Activated CD4-positive, alpha-beta memory T cell treated with anti-CD3 and anti-CD28 coated beads, Interleukin-2, amount 10 ng/mL, durations not matched to agents 7 days and 5 days (primary cell): ENCODE results near the gene CFAP43. TPM values are rescaled to one million over a fixed set of nuclear protein-coding genes. Genes with fewer than 3 reads are reported as not detected.
"Not testable (repeated sequence)": the region's sequence is repeated elsewhere in the genome, so short reads cannot be mapped to it uniquely, and the experiment has no call there.

Experiments used
- CTCF ChIA-PET: fragments of 350-600 bp; sonication (Branson Sonifier 250); formaldehyde crosslinking; loops from one replicate; lab custom pipeline; 2021; ENCODE audit warnings: antibody characterized with exemption, inconsistent platforms; lab: Charles Lee
- POLR2A ChIA-PET: fragments of 350-600 bp; sonication (Branson Sonifier 250); formaldehyde crosslinking; loops from one replicate; lab custom pipeline; 2021; ENCODE audit warnings: antibody characterized with exemption; lab: Charles Lee
- DNase-seq: peaks from one replicate; pipeline ENCODE4 v3.0.0-alpha.2; 2020
- H3K27ac Mint-ChIP-seq: one replicate; pipeline ENCODE4 v1.8.0; 2021; ENCODE audit warnings: mild to moderate bottlenecking, mixed read lengths
- H3K27me3 Mint-ChIP-seq: one replicate; pipeline ENCODE4 v1.8.0; 2021; ENCODE audit warnings: mixed read lengths
- H3K36me3 Mint-ChIP-seq: one replicate; pipeline ENCODE4 v1.8.0; 2021; ENCODE audit warnings: low read depth, mixed read lengths
- H3K4me1 Mint-ChIP-seq: one replicate; pipeline ENCODE4 v1.8.0; 2021; ENCODE audit warnings: mixed read lengths
- H3K4me3 Mint-ChIP-seq: one replicate; pipeline ENCODE4 v1.8.0; 2021; ENCODE audit warnings: mild to moderate bottlenecking, mixed read lengths
- H3K9me3 Mint-ChIP-seq: one replicate; pipeline ENCODE4 v1.8.0; 2021; ENCODE audit warnings: mixed read lengths
- total RNA-seq, 2 experiments: library from RNA; stranded (reverse); gene quantifications; one replicate each; pipeline ENCODE4 v1.2.3, GENCODE V29; 2021

CFAP43 gene
- total RNA-seq, 2 experiments from 2014 or later, result 0.18 to 0.25 TPM

- Mint-ChIP-seq H3K27me3 (peaks cover 29% of the 10 kb centered on the region), H3K27ac (peak overlapping the region; percentile 82), H3K4me1 (peaks cover 26% of the 10 kb centered on the region), H3K36me3 (peaks cover 9% of the 10 kb centered on the region), H3K4me3 (peak overlapping the region; percentile 25), H3K9me3 (peaks cover 7% of the 10 kb centered on the region)
- peak; percentile 32 for DNase-seq
- ChIA-PET CTCF (interaction anchor here (1.0 to 2.0 kb wide), 3 partner anchors 27 to 126 kb away, joined by 3 to 13 read pairs (median 6); no protein-coding TSS in a partner anchor), POLR2A (interaction anchor here (0.6 to 2.7 kb wide), 5 partner anchors 9 to 28 kb away, joined by 3 to 11 read pairs (median 8); partner anchors contain the start of gene CFAP43)
Observed at GRCh38 chr10:104246976-104247375, 14.8 kb upstream of the CFAP43 start.

GRCh38 chr10:104245066-104245632, 13.0 kb upstream of the CFAP43 start:
- ChIA-PET CTCF (interaction anchor here (1.1 kb wide), 1 partner anchor 29 kb away, joined by 3 read pairs; no protein-coding TSS in a partner anchor), POLR2A (interaction anchor here (1.0 to 1.3 kb wide), 2 partner anchors 8 to 24 kb away, joined by 3 read pairs; partner anchors contain the start of gene GSTO2)
- Mint-ChIP-seq H3K27me3 (peaks cover 30% of the 10 kb centered on the region), H3K4me1 (peaks cover 25% of the 10 kb centered on the region), H3K9me3 (peaks cover 7% of the 10 kb centered on the region), H3K27ac (no peak overlapping the region), H3K36me3 (peaks cover 9% of the 10 kb centered on the region), H3K4me3 (no peak overlapping the region)
- DNase-seq, result no peak

- POLR2A ChIA-PET, result no interaction called here
- H3K4me1 Mint-ChIP-seq, result peaks cover 25% of the 10 kb centered on the region
- H3K27ac Mint-ChIP-seq, result no peak overlapping the region
- CTCF ChIA-PET, result no interaction called here
- no peak for DNase-seq
- peaks cover 7% of the 10 kb centered on the region for H3K9me3 Mint-ChIP-seq
- H3K4me3 Mint-ChIP-seq, result no peak overlapping the region
- peaks cover 9% of the 10 kb centered on the region for H3K36me3 Mint-ChIP-seq
- peaks cover 31% of the 10 kb centered on the region for H3K27me3 Mint-ChIP-seq
Observed at GRCh38 chr10:104243512-104243911, 11.3 kb upstream of the CFAP43 start.

GRCh38 chr10:104243009-104243408, 10.8 kb upstream of the CFAP43 start:
- H3K27ac Mint-ChIP-seq, H3K4me3 Mint-ChIP-seq, H3K9me3 Mint-ChIP-seq, H3K36me3 Mint-ChIP-seq, DNase-seq, POLR2A ChIA-PET: not testable (repeated sequence)
- Mint-ChIP-seq H3K27me3 (peaks cover 30% of the 10 kb centered on the region), H3K4me1 (peaks cover 22% of the 10 kb centered on the region)
- CTCF ChIA-PET, result interaction anchor here (1.5 to 2.2 kb wide), 2 partner anchors 32 to 48 kb away, joined by 4 to 6 read pairs; no protein-coding TSS in a partner anchor

- H3K27me3 Mint-ChIP-seq, result peaks cover 32% of the 10 kb centered on the region
- peaks cover 7% of the 10 kb centered on the region for H3K9me3 Mint-ChIP-seq
- no peak overlapping the region for H3K4me3 Mint-ChIP-seq
- peaks cover 18% of the 10 kb centered on the region for H3K4me1 Mint-ChIP-seq
- H3K36me3 Mint-ChIP-seq, result peaks cover 9% of the 10 kb centered on the region
- DNase-seq, result no peak
- ChIA-PET CTCF (interaction anchor here (0.6 to 2.2 kb wide), 3 partner anchors 32 to 79 kb away, joined by 4 to 6 read pairs (median 5); no protein-coding TSS in a partner anchor), POLR2A (no interaction called here)
- H3K27ac Mint-ChIP-seq, result no peak overlapping the region
Observed at GRCh38 chr10:104242545-104242944, 10.4 kb upstream of the CFAP43 start.

GRCh38 chr10:104240078-104240477, 7.9 kb upstream of the CFAP43 start:
- Mint-ChIP-seq H3K36me3 (peaks cover 5% of the 10 kb centered on the region), H3K4me3 (no peak overlapping the region), H3K9me3 (peaks cover 13% of the 10 kb centered on the region), H3K4me1 (no peaks in the 10 kb centered on the region), H3K27ac (no peak overlapping the region), H3K27me3 (peaks cover 54% of the 10 kb centered on the region)
- ChIA-PET CTCF (no interaction called here), POLR2A (no interaction called here)
- no peak for DNase-seq

- H3K27me3 Mint-ChIP-seq, result peaks cover 58% of the 10 kb centered on the region
- H3K27ac Mint-ChIP-seq, result no peak overlapping the region
- peaks cover 2% of the 10 kb centered on the region for H3K36me3 Mint-ChIP-seq
- ChIA-PET CTCF (no interaction called here), POLR2A (no interaction called here)
- peaks cover 15% of the 10 kb centered on the region for H3K4me1 Mint-ChIP-seq
- DNase-seq, result no peak
- no peak overlapping the region for H3K4me3 Mint-ChIP-seq
- H3K9me3 Mint-ChIP-seq, result peaks cover 12% of the 10 kb centered on the region
Observed at GRCh38 chr10:104235801-104236200, 3.6 kb upstream of the CFAP43 start.

- DNase-seq, result no peak
- peaks cover 17% of the 10 kb centered on the region for H3K4me1 Mint-ChIP-seq
- ChIA-PET CTCF (no interaction called here), POLR2A (no interaction called here)
- peaks cover 52% of the 10 kb centered on the region for H3K27me3 Mint-ChIP-seq
- H3K9me3 Mint-ChIP-seq, result peaks cover 12% of the 10 kb centered on the region
- H3K4me3 Mint-ChIP-seq, result no peak overlapping the region
- peaks cover 2% of the 10 kb centered on the region for H3K36me3 Mint-ChIP-seq
- no peak overlapping the region for H3K27ac Mint-ChIP-seq
Observed at GRCh38 chr10:104234934-104235333, 2.8 kb upstream of the CFAP43 start.

- H3K4me3 Mint-ChIP-seq, result peak overlapping the region; percentile 50
- no peak for DNase-seq
- no peak overlapping the region for H3K27ac Mint-ChIP-seq
- peaks cover 2% of the 10 kb centered on the region for H3K36me3 Mint-ChIP-seq
- peaks cover 17% of the 10 kb centered on the region for H3K4me1 Mint-ChIP-seq
- peaks cover 46% of the 10 kb centered on the region for H3K27me3 Mint-ChIP-seq
- ChIA-PET POLR2A (interaction anchor here (0.8 kb wide), 1 partner anchor 105 kb away, joined by 3 read pairs; the partner anchor contains the start of gene ITPRIP), CTCF (no interaction called here)
- H3K9me3 Mint-ChIP-seq, result peaks cover 12% of the 10 kb centered on the region
Observed at GRCh38 chr10:104233817-104234216, 1.7 kb upstream of the CFAP43 start.

GRCh38 chr10:104232613-104233102, 494 bp upstream of the CFAP43 start:
- Mint-ChIP-seq H3K36me3 (peaks cover 2% of the 10 kb centered on the region), H3K27me3 (peaks cover 43% of the 10 kb centered on the region), H3K27ac (no peak overlapping the region), H3K9me3 (peaks cover 12% of the 10 kb centered on the region), H3K4me1 (peaks cover 17% of the 10 kb centered on the region), H3K4me3 (peak overlapping the region; percentile 86)
- no peak for DNase-seq
- ChIA-PET CTCF (interaction anchor here (0.8 to 1.4 kb wide), 3 partner anchors 42 to 111 kb away, joined by 3 to 4 read pairs (median 3); partner anchors contain the start of gene SFR1), POLR2A (interaction anchor here (0.6 to 2.2 kb wide), 8 partner anchors 14 to 111 kb away, joined by 3 to 16 read pairs (median 4); partner anchors contain the start of genes GSTO1, GSTO2 and SFR1)

- no peak for DNase-seq
- Mint-ChIP-seq H3K4me3 (no peak overlapping the region), H3K9me3 (peaks cover 5% of the 10 kb centered on the region), H3K27me3 (peaks cover 30% of the 10 kb centered on the region), H3K27ac (no peak overlapping the region), H3K36me3 (peaks cover 2% of the 10 kb centered on the region), H3K4me1 (peaks cover 17% of the 10 kb centered on the region)
- POLR2A ChIA-PET, result interaction anchor here (1.0 kb wide), 1 partner anchor 108 kb away, joined by 3 read pairs; no protein-coding TSS in a partner anchor
- CTCF ChIA-PET, result interaction anchor here (0.8 kb wide), 1 partner anchor 9 kb away, joined by 3 read pairs; no protein-coding TSS in a partner anchor
Observed at GRCh38 chr10:104230490-104230889, 1.7 kb downstream of the CFAP43 start.

GRCh38 chr10:104223304-104223703, 8.9 kb downstream of the CFAP43 start:
- POLR2A ChIA-PET, result no interaction called here
- Mint-ChIP-seq H3K36me3 (no peaks in the 10 kb centered on the region), H3K27ac (no peak overlapping the region), H3K9me3 (no peaks in the 10 kb centered on the region), H3K27me3 (peaks cover 27% of the 10 kb centered on the region), H3K4me3 (no peak overlapping the region), H3K4me1 (peaks cover 6% of the 10 kb centered on the region)
- no peak for DNase-seq
- CTCF ChIA-PET, result no interaction called here

GRCh38 chr10:104220522-104220921, 11.6 kb downstream of the CFAP43 start:
- Mint-ChIP-seq H3K27me3 (peaks cover 21% of the 10 kb centered on the region), H3K4me3 (no peak overlapping the region), H3K36me3 (no peaks in the 10 kb centered on the region), H3K4me1 (peaks cover 6% of the 10 kb centered on the region), H3K9me3 (no peaks in the 10 kb centered on the region), H3K27ac (no peak overlapping the region)
- POLR2A ChIA-PET, result interaction anchor here (0.9 kb wide), 1 partner anchor 99 kb away, joined by 3 read pairs; the partner anchor contains the start of gene SFR1
- CTCF ChIA-PET, result interaction anchor here (1.2 kb wide), 1 partner anchor 9 kb away, joined by 3 read pairs; no protein-coding TSS in a partner anchor
- DNase-seq, result no peak
